HG03060 (cell line): ENCODE measurements around the gene SGPL1.

ENCODE experiments used
- ATAC-seq: cut with Tn5 transposase; IDR thresholded peaks from one replicate; pipeline ENCODE4 v1.9.1; 2021; ENCODE audit warnings: low read depth, moderate number of reproducible peaks; ENCODE audit not compliant: unreplicated experiment

The SGPL1 gene

DNA sequence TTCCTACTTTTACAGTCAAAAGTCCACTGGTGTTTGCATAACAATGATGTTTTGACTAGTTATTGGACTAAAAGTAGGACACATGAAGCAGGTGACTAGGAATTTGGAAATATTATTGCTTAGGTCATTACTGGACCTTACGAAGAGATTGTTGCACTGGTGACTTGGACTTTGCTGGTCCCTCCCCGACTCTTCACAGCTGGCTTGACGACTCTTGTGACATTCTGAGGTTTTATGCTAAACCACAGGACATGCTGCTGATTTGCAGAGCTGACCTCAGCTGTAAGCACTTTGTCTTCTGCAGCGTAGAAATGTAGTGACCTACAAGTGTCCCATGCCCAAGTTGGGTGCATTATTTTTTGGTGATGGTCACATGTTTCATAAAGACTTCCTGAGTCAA lies 50.7 kb downstream of the SGPL1 start:
- no peak for ATAC-seq

DNA sequence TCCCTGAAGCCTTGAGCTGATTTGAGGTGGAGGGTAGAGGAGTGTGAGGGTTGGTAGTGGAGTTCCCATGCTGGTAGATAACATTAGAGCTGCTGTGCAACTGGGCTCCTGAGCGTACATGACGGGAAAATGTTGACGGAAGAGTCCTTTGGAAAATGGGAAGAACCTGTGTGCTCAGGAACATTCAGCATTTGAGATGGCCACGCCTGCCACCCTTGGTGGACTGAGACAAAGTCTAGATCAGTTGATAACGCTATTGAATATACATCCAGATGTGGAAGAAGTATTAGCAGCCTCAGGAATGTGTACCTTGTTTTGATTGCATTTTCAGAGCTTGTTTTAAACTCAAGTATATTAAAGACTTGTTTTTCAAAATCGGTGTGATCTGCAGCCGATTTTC lies 56.5 kb downstream of the SGPL1 start:
- no peak for ATAC-seq

DNA sequence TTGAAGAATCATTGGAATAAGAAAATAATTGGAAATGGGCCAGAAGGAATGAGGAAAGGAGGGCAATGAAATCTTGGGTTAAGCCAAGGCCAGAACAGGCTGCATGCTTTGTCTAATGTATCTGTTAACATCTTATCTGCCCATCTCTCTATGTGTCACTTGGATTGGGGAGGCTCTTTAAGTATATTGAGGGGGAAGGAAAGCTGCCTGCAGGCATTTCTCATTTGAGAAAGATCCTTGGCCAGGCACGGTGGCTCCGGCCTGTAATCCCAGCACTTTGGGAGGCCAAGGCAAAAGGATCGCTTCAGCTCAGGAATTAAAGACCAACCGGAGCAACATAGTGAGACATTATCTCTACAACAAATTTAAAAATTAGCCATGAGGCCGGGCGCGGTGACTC lies 58.3 kb downstream of the SGPL1 start:
- no peak for ATAC-seq

DNA sequence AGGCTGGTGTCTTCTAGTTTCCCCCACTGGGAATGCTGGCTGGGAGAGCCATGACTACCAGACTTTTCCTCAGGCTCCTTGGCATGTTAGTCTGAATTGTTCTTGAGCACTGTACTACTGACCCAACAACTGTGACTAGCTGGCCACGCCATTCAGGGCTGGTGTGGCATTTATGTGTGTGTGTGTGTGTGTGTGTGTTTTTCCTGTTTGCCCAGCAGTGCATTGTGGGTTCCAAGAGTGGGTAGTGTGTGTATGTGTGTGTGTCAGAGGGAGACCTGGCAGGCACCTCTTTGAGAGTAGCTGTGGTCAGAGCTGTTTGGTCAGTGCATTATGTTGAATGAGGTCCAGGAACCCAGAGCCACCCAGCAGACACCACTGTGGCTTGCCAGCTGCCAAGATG lies 63.5 kb downstream of the SGPL1 start:
- no peak for ATAC-seq

DNA sequence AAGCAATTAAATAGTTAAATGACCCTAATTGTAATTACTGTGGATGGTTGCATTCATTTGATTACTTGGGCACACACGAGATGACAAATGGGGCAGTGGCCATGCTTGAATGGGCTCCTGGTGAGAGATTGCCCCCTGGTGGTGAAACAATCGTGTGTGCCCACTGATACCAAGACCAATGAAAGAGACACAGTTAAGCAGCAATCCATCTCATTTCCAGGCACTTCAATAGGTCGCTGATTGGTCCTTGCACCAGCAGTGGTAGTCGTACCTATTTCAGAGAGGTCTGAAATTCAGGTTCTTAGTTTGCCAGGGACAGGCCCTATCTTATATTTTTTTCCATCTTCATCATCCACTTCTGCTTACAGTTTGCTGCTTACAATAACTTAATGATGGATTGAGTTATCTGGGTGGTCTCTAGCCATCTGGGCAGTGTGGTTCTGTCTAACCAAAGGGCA lies 64.4 kb downstream of the SGPL1 start:
- ATAC-seq, result no peak

DNA sequence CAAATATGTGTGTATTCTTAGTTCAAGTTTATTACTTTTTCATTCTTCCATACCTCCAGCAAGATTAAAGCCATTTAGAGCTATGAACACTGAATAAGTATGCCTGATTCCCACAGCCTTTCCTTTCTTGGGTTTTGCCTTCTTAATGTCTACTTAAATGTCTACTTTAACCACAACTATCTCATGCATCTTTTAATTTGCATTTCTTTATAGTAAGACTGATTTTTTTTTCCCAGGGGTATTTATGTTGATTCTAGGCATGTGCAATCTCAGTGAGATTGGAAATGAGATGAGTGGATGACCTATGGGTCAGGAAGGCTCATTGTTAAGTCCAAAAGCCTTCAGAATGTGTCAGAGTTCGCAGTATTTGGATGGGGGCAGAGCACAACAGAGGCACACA lies 69.0 kb downstream of the SGPL1 start:
- no peak for ATAC-seq

DNA sequence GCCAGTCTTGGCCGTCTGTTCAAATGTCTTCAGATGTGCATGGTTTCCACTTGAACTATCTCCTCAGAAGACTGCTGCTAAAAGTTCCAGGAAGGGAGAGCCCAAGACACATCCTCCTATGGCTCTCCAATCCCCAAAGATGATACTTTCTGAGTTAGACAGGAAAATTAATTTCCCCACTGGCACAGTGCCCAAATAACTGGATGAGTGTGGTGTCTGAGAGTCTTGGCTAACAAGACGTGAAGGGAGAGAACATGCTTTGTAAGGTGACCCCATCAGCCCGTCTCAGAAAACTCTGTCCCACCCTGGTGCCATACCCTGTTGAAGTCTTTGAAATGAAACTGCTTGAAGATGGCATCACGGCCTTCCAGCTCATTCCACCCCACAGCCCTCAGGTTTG lies 69.7 kb downstream of the SGPL1 start:
- no peak for ATAC-seq

DNA sequence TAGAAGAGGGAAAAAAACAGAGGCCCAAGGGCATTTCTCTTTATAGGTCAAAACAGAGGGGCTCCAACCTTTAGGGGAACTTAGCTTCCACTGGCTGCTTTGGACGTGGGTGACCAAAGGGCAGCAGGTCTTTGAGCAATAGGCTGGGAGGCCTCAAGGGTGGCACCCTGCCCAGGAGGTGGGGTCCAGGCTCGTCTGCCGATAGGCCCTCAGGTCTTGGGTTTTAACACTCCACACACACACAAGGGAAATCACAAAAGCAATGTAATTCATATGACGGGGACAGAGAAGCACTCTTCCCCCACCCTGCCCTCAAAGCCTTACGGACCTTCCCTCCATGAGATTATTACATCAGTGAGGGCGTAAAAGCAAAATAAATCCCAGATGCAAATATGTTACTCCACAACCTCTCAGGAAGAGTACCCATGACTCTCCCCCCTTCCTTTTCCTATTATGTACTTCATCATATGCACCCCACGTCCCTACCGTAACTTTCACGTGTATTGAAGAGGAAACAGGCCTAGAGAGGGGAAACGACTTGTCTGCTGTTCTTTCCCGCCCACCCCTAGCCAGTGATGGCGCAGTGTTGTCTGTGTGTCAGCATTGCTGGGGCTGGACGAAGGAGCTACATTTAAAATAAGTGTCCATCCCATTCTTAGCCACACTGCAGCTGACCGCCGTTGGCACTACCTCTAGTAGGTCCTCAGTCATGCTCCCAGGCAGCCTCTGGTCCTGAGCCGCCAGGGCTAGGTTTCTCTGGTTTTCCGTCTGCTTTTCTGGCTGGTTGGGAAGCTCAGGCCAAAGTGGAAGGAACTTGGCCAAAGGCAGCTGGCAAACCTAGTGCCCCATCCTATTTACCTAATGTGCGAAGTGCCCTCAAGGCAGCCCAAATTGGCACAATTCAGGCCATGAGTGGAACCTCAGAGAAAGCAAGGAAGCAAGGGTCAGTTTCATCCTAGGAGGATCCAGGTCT lies 70.5 kb downstream of the SGPL1 start:
- ATAC-seq, result no peak

DNA sequence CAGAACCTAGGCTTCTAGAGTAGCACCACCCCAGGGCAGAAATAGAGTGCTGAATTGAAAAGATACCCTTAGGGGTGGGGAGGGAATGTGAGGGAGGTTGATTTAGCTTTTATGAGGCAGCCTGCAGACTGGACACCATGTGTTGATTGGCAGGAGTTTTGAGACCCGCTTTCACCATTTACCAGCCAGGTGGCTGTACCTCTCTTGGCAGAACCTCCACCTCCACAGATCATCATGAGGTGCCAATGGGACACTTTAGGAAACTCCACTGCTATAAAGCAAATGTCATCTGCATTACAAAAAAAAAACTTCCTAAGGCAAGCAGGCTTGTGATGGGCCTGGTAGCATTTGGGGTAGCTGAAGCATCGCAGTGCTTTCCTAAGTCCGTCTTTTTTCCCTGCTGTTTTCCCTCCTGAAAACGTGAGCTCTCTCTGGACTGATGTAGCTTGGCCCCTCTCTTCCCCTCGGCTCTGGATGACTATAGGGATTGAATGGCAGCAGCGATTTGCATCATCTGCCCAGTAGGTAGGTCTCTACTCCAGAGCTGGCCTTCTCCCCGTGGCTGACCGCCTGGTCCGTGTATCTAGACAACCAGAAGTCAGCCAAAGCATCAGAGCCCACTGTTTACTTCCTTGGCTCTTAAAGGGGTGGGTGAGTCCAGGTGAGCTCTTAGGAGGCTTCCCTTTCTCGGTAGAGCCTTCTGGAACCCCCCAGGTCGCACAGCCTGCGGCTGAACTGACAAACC lies 71.3 kb downstream of the SGPL1 start:
- no peak for ATAC-seq

DNA sequence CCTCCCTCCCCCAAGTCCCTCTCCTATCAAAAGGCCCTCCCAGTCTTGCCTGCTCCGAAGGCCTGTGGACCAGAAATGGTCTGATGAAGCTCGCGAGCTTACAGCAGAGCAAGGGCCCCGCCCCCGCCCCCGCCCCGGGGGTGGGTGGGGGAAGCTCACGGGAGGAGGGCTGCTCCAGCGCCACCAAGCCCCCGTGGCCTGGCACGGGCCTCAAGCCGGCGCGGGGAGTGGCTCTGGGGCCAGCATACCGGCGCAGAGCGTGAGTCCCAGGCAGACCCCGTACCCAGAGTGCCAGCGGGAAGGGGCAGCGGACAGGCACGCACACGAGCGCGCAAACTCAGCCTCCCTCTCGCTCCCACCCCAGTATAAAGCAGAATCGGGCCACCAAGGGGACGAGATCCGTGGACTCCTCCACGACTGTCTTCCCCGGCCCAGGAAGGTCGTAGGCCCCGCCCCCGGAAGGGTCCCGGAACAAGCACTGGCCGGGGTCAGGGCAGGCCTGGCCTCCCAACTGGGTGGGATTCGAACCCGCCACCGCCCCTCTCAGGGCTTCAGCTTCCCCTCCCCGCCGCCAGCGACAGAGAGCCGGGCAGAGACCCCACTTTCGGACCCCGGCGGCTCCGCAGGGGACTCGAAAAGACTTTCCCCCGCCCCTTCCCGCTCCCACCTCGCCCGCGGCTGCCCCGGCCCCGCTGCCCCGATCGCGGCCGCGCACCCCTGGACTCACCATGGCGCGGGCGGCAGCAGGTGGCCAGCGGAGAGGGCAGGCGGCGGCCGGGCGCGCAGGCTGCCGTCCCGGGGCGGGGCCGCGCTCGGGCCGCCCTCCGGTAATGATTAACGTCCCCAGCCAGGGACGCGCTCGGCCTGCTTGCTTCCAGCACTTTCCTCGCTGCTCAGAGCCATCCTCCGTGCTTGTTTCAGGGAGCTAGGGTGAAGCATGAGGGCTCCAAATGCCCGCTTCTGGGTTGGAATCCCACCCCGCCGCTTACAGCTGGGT lies 72.4 kb downstream of the SGPL1 start, which contains the start of gene PCBD1:
TSS of gene PCBD1 (minus strand) at position 762 of the 997 bp plus-strand sequence. CDS start at position 730, 32 bp downstream.
- ATAC-seq, result no peak

DNA sequence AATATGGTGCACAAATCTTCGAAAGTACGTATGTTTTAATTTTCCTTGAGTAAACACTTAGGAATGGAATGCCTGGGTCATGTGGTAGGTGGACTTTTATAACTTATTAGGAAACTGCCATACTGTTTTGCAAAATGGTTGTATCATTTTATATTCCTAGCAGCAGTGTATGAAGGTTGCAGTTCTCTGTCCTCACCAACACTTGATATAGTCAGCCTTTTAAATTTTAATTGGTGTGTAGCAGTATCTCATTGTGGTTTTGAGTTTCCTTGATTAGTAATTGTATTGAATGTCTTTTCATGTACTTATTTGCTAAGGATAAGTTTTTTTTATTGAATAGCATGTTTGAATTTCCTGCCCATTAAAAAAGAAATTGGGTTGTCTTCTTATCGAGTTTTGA lies 73.5 kb downstream of the SGPL1 start:
- no peak for ATAC-seq

DNA sequence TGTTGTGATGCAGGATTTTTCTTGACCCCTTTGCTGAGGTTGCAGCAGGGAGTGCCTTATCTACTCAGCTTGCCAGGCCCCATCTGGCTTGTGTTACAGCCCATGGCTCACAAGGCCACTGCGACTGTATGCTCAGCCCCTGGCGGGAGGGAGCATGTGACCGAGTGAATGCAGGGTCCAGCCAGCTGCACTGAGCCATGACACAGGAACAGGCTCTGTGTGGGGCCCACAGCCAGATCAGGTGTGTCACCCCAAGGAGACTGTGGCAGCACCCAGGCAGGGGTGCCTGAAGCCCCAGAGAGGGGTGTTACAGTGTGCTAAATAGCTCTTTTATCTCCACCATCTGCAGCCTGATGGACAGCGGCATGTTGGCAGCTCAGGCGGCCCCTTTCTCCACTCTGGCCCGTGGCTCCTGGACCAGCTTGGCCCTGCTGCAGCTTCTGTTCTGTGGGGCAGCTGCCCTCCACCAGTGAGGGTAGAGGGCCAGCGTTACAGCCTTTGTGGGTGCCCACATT lies 75.2 kb downstream of the SGPL1 start:
- ATAC-seq, result no peak

DNA sequence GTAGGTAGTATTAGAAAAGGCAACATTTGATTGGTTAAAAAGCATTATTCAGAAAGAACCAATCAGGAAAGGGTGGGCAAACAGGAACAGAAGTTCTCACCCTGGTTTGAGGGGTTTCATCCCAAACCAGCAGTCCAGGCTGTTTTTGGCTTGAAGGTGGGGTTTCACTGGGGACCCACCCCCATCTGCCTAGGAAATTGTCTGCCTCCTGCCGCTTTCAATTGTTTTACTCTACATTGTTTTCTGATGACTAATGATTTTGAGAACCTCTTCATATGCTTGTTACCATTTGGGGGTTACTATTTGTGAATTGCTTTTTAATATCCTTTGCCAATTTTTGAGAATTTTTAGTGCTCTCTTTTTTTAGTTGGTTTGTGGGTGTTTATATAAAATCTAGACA lies 75.9 kb downstream of the SGPL1 start:
- ATAC-seq, result no peak

DNA sequence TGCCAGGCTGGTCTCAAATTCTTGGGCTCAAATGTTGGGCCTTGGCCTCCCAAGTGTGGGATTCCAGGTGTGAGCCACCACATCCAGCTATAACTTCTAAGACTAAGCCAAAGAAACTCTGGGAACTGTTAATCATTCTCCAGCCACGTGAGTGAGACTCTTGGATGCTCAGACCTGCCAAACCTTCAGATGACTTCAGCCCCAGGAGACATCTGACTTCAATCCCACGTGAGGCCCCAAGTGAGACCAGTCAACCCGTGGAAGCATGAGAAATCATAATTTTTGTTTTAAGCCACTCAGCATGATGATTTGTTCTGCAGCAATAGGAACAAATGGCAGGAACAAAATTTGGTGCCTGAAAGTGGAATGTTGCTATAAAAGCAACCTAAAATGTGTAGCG lies 76.9 kb downstream of the SGPL1 start:
- ATAC-seq, result no peak

DNA sequence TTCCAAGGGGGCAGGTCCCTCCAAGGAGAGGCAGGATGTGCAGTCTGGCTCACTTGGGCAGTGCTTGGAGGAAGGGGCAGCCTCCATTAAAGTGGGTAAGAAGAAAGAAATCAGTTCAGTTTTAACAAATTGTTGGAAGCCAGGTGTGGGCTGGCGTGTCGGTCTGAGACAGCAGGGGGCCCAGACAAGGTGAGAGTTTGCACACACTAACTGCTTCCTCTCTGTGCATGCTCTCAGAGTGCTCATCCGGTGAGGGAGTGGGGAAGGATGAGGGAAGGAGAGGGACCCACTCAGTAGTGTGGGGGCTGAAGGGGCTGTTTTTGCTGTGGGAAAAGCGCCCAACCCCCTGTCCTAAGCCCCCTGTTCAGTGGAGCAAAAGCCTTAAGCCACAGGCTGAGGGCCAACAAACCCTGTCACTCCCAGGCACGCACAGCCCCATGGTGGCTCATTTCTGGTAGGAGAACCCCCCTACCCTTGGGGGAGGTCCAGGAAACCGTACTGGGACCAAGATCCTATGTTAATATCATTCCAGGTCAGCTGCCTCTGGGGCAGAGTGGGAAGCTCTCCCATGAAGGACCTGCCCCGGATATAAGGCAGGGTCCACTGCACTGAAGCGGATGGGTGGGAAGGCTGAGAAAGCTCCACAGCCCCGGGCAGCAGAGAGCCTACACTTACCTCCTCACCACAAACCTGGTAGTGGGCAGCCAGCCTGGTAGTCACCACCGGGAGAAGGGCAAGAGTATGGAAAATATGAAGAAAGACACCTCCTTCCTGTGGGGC lies 77.7 kb downstream of the SGPL1 start:
- no peak for ATAC-seq

DNA sequence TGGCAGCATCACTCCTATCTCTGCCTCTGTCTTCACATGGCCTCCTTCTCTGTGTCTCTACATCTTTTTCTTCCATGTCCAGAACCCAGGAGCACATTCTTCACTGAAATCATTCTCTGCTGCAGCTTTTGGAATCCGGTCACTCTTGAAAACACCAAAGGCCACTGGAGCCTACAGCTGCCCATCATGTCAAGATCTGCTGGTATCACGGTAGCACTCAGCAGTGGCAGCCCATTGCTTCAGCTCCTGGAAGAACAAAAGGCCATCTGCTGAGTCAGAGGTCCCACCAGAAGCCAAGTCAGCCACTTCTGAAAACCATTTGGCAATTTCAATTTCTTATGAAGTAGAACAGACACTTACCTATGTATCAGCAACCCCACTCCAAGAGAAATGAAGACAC lies 78.7 kb downstream of the SGPL1 start:
- ATAC-seq, result no peak

DNA sequence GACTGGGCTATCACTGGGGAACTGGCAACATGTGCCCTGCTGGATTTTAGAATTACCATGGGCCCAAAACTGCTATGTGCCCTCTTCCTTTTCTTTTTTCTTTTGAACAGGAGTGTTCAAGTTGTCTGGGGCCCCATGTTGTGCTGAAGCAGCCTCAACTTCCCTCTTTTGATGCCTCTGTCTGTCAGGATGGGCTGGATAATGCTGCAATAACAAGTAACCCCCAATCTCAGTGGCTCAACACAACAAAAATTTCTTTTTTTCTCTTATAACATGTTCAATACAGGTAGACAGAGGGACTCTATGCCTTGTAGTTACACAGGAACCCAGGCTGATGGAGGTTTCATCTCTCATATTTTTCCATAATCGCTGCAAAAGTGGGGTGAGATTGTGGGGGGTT lies 80.8 kb downstream of the SGPL1 start:
- ATAC-seq, result no peak

DNA sequence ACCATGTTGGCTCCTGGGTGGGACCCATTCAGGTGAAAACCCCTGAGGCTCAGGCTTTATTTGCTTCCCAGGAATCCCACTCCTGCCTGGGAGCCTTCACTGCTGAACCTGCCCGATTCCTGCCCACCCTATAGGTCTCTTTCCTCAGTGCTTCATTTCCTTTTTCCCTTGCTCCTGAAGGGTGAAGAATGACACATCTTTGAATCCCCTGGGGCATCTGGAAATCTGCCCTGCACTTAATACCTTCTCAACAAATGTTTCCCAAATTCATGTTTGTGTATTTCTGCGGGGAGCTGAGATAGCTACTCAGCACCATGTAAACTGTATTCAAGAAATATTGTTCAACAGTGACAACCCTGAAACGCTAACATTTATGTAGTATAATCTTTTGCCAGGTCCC lies 82.9 kb downstream of the SGPL1 start:
- no peak for ATAC-seq

DNA sequence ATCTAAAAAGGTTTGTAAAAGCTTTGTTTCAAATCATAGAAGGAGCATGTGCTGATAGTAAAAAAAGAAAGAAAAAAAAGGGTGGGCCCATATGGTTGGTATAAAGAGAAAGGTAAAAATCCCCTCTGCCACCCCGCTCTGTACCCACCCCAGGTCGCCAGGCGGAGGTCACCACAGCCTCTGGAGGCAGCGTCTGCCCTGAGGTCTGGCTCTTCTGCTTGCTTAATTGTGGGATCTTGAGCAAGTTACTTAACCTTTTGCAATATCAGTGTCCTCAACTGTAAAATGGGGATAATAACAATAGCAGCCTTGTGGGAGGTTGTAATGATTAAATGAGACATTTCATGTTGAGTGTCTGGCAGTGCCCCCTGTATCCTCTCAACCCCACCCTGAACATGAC lies 83.3 kb downstream of the SGPL1 start:
- no peak for ATAC-seq
